H9 (cell line): ENCODE results near the gene PTPN3. TPM values are rescaled to one million over a fixed set of nuclear protein-coding genes. Genes with fewer than 3 reads are reported as not detected.

Experiments
- DNase-seq: peaks from one replicate; pipeline ENCODE4 v3.0.0-alpha.2; 2017
- H2AFZ ChIP-seq: one replicate; pipeline ENCODE4 v1.6.1; 2013; ENCODE audit warnings: mild to moderate bottlenecking, low read length, control low read depth, moderate library complexity
- H2AK5ac ChIP-seq: 2 replicates; pipeline ENCODE4 v1.6.1; 2013; ENCODE audit warnings: low read length, control low read depth, mixed read lengths; ENCODE audit not compliant: insufficient read length
- H2BK120ac ChIP-seq: one replicate; pipeline ENCODE4 v1.6.1; 2013; ENCODE audit warnings: low read depth, mild to moderate bottlenecking, low read length, control low read depth, inconsistent platforms; ENCODE audit not compliant: poor library complexity, severe bottlenecking
- H2BK12ac ChIP-seq: 2 replicates; pipeline ENCODE4 v1.6.1; 2013; ENCODE audit warnings: low read length, control low read depth, mixed read lengths, low read depth; ENCODE audit not compliant: insufficient read length
- H2BK15ac ChIP-seq: 2 replicates; pipeline ENCODE4 v1.6.1; 2013; ENCODE audit warnings: low read depth, low read length, control low read depth
- H2BK20ac ChIP-seq: one replicate; pipeline ENCODE4 v1.6.1; 2013; ENCODE audit warnings: low read depth, mild to moderate bottlenecking, low read length, control low read depth, inconsistent platforms; ENCODE audit not compliant: poor library complexity, severe bottlenecking
- H2BK5ac ChIP-seq: 2 replicates; pipeline ENCODE4 v1.6.1; 2013; ENCODE audit warnings: low read length, control low read depth, mixed read lengths; ENCODE audit not compliant: insufficient read length
- H3K14ac ChIP-seq: 2 replicates; pipeline ENCODE4 v1.6.1; 2013; ENCODE audit warnings: low read length, control low read depth; ENCODE audit not compliant: insufficient read depth
- H3K18ac ChIP-seq: 2 replicates; pipeline ENCODE4 v1.6.1; 2013; ENCODE audit warnings: low read depth, mild to moderate bottlenecking, mixed read lengths, low read length, control low read depth; ENCODE audit not compliant: insufficient read length
- H3K23ac ChIP-seq: 2 replicates; pipeline ENCODE4 v1.6.1; 2013; ENCODE audit warnings: low read length, control low read depth, mixed read lengths, low read depth; ENCODE audit not compliant: insufficient read length
- H3K23me2 ChIP-seq: 2 replicates; pipeline ENCODE4 v1.6.1; 2013; ENCODE audit warnings: low read depth, mild to moderate bottlenecking, mixed read lengths, low read length, control low read depth; ENCODE audit not compliant: insufficient read length, poor library complexity, severe bottlenecking
- H3K27ac ChIP-seq: 2 replicates; pipeline ENCODE4 v1.5.1; 2013; ENCODE audit warnings: low read length, control low read depth, mixed read lengths, low read depth; ENCODE audit not compliant: insufficient read length
- H3K27me3 ChIP-seq: 2 replicates; pipeline ENCODE4 v1.6.1; 2013; ENCODE audit warnings: low read length, control low read depth, inconsistent platforms; ENCODE audit not compliant: insufficient read depth
- H3K4ac ChIP-seq: 2 replicates; pipeline ENCODE4 v1.6.1; 2013; ENCODE audit warnings: low read depth, mild to moderate bottlenecking, control low read depth, inconsistent platforms, low read length, moderate library complexity
- H3K4me1 ChIP-seq: 2 replicates; pipeline ENCODE4 v1.6.1; 2013; ENCODE audit warnings: low read length, control low read depth, inconsistent platforms; ENCODE audit not compliant: insufficient read depth
- H3K4me2 ChIP-seq: 2 replicates; pipeline ENCODE4 v1.6.1; 2013; ENCODE audit warnings: low read length, control low read depth, mixed read lengths; ENCODE audit not compliant: insufficient read length, insufficient read depth
- H3K56ac ChIP-seq: 2 replicates; pipeline ENCODE4 v1.6.1; 2013; ENCODE audit warnings: low read depth, mild to moderate bottlenecking, mixed read lengths, low read length, control low read depth; ENCODE audit not compliant: insufficient read length
- H3K79me1 ChIP-seq: 2 replicates; pipeline ENCODE4 v1.6.1; 2013; ENCODE audit warnings: low read depth, mild to moderate bottlenecking, moderate library complexity, low read length, control low read depth, inconsistent platforms; ENCODE audit not compliant: insufficient read depth, poor library complexity, severe bottlenecking
- H3K79me2 ChIP-seq: 2 replicates; pipeline ENCODE4 v1.6.1; 2013; ENCODE audit warnings: low read length, control low read depth, inconsistent platforms; ENCODE audit not compliant: insufficient read depth
- H3K9ac ChIP-seq: 2 replicates; pipeline ENCODE4 v1.6.1; 2013; ENCODE audit warnings: low read length, control low read depth, mixed read lengths; ENCODE audit not compliant: insufficient read length; ENCODE audit errors: extremely low read depth
- H3K9me3 ChIP-seq: one replicate; pipeline ENCODE4 v1.6.1; 2013; ENCODE audit warnings: low read depth, low read length, inconsistent platforms; ENCODE audit not compliant: control insufficient read depth
- H3T11ph ChIP-seq: one replicate; pipeline ENCODE4 v1.6.1; 2013; ENCODE audit warnings: mild to moderate bottlenecking, low read length, control low read depth, inconsistent platforms
- H4K20me1 ChIP-seq: one replicate; pipeline ENCODE4 v1.6.1; 2013; ENCODE audit not compliant: control insufficient read depth, insufficient read length, insufficient read depth
- H4K5ac ChIP-seq: 2 replicates; pipeline ENCODE4 v1.6.1; 2013; ENCODE audit warnings: low read depth, mild to moderate bottlenecking, mixed read lengths, low read length, control low read depth; ENCODE audit not compliant: insufficient read length
- H4K8ac ChIP-seq: replicated peaks from 2 replicates; pipeline ENCODE4 v1.6.1; 2013; ENCODE audit warnings: low read length, control low read depth, mixed read lengths, low read depth; ENCODE audit not compliant: insufficient read length
- H4K91ac ChIP-seq: 2 replicates; pipeline ENCODE4 v1.6.1; 2013; ENCODE audit warnings: low read depth, mild to moderate bottlenecking, moderate library complexity, mixed read lengths, low read length, control low read depth; ENCODE audit not compliant: insufficient read length
- H3K27ac Mint-ChIP-seq, 3 experiments: 2 replicates in 2 of 3; 3 replicates in 1 of 3; pipeline ENCODE4 v1.8.0; 2020 to 2021; ENCODE audit warnings: mixed read lengths in 3 of 3, mild to moderate bottlenecking in 1 of 3, moderate library complexity in 1 of 3
- H3K27me3 Mint-ChIP-seq: 2 replicates; pipeline ENCODE4 v1.8.0; 2021; ENCODE audit warnings: low read depth, mild to moderate bottlenecking, moderate library complexity, mixed read lengths
- H3K36me3 Mint-ChIP-seq, 3 experiments: 2 replicates in 2 of 3; 3 replicates in 1 of 3; pipeline ENCODE4 v1.8.0; 2020 to 2021; ENCODE audit warnings: low read depth in 3 of 3, mixed read lengths in 3 of 3; ENCODE audit not compliant: insufficient read depth in 1 of 3
- H3K4me1 Mint-ChIP-seq, 2 experiments: 2 replicates each; pipeline ENCODE4 v1.8.0; 2020; ENCODE audit warnings: mixed read lengths in 2 of 2
- H3K4me3 Mint-ChIP-seq, 2 experiments: 2 replicates in 1 of 2; 3 replicates in 1 of 2; pipeline ENCODE4 v1.8.0; 2020 to 2021; ENCODE audit warnings: mild to moderate bottlenecking in 2 of 2, mixed read lengths in 2 of 2, moderate library complexity in 1 of 2
- H3K9me3 Mint-ChIP-seq, 2 experiments: 2 replicates in 1 of 2; 3 replicates in 1 of 2; pipeline ENCODE4 v1.8.0; 2020; ENCODE audit warnings: mild to moderate bottlenecking in 2 of 2, mixed read lengths in 2 of 2, moderate library complexity in 1 of 2
- WGBS: extraction: QIAGEN DNeasy Blood & Tissue Kit; methylation state at CpG from one replicate; pipeline ENCODE4 v1.1.7; 2013; ENCODE audit warnings: missing lambda C conversion rate, low lambda C conversion rate, mixed read lengths; ENCODE audit not compliant: insufficient read length; ENCODE audit errors: extremely low coverage; 5-methylcytosine and 5-hydroxymethylcytosine counted together
- total RNA-seq: library from RNA; stranded (reverse); gene quantifications from 2 replicates; pipeline ENCODE4 v1.2.1, GENCODE V29; 2021
- TF ChIP-seq, protein P1 (sequence below): fragments of 200-600 bp; sonication (generic); conservative IDR thresholded peaks from 3 replicates; pipeline ENCODE4 v1.8.0; 2021; ENCODE audit warnings: antibody characterized with exemption, mild to moderate bottlenecking

Gene PTPN3
- total RNA-seq, 1 experiment from 2014 or later = 2.6 TPM

DNA sequence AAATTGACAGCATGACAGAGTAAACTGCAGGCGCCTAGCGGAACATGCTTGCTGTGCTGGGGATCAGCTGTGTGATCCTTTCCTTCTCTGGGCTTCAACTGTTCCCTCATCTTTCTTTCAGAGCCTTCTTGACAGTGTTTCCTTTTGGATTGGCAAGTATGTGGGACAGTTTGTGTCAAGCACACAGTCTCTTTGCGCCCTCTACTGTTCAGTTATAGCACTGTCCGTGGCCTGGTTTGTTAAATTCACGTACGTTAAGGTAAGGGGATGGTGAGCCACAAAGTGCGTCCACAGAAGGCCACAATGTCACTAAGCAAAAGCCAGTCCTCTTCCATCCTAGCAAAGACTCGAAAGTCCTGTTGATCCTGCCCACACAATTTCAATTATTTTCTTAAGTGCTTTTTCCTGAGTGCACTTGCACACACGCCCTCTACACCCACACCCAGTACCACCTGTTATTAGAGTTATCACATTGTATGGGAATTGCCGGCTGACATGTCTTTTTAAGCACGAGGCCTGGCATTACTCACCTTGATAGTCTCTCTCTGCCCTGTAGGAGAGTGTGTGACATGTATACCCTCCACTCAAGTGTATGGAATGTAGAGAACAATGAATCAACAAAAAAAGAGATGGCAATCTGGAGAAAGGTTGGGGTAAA, 22.5 kb upstream of the PTPN3 start:
- Histone ChIP-seq H3K9me3 (no peaks in the 10 kb centered on the region), H3K23ac (no peak overlapping the region), H2BK5ac (no peak overlapping the region), H2BK20ac (no peak overlapping the region), H2BK15ac (no peak overlapping the region), H2BK120ac (no peak overlapping the region), H4K8ac (no peak overlapping the region), H3K27ac (no peak overlapping the region), H3T11ph (no peak overlapping the region), H3K14ac (no peak overlapping the region), H3K4me2 (no peak overlapping the region), H4K20me1 (no peaks in the 10 kb centered on the region), H4K5ac (no peak overlapping the region), H3K4me1 (no peaks in the 10 kb centered on the region), H3K9ac (no peak overlapping the region), H3K56ac (no peak overlapping the region), H2BK12ac (no peak overlapping the region), H2AFZ (no peak overlapping the region), H3K18ac (no peak overlapping the region), H3K27me3 (no peaks in the 10 kb centered on the region), H3K4ac (no peak overlapping the region), H4K91ac (no peak overlapping the region), H3K79me2 (no peaks in the 10 kb centered on the region), H3K79me1 (no peaks in the 10 kb centered on the region), H2AK5ac (no peak overlapping the region), H3K23me2 (no peaks in the 10 kb centered on the region)
- TF ChIP-seq, protein P1, sequence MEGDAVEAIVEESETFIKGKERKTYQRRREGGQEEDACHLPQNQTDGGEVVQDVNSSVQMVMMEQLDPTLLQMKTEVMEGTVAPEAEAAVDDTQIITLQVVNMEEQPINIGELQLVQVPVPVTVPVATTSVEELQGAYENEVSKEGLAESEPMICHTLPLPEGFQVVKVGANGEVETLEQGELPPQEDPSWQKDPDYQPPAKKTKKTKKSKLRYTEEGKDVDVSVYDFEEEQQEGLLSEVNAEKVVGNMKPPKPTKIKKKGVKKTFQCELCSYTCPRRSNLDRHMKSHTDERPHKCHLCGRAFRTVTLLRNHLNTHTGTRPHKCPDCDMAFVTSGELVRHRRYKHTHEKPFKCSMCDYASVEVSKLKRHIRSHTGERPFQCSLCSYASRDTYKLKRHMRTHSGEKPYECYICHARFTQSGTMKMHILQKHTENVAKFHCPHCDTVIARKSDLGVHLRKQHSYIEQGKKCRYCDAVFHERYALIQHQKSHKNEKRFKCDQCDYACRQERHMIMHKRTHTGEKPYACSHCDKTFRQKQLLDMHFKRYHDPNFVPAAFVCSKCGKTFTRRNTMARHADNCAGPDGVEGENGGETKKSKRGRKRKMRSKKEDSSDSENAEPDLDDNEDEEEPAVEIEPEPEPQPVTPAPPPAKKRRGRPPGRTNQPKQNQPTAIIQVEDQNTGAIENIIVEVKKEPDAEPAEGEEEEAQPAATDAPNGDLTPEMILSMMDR = peak; percentile 90
- Mint-ChIP-seq H3K9me3 (no peaks in the 10 kb centered on the region), H3K27me3 (peaks cover 2% of the 10 kb centered on the region), H3K27ac (no peak overlapping the region), H3K36me3 (no peaks in the 10 kb centered on the region), H3K4me3 (no peak overlapping the region), H3K4me1 (peaks cover 7 to 9% of the 10 kb centered on the region in 2 experiments)
- DNase-seq = peak; percentile 77
- no CpG with 5 or more reads among the region's 11 CpGs for WGBS
